IMR-90 (cell line): ENCODE measurements around the gene GATA5. TPM values are rescaled to one million over a fixed set of nuclear protein-coding genes. Genes with fewer than 3 reads are reported as not detected.

ENCODE experiments used
- ATAC-seq: fragments of 200-7000 bp; cut with Tn5 transposase; 2 replicates; pipeline ENCODE4 v1.9.1; 2020; ENCODE audit warnings: low read depth, mild to moderate bottlenecking, moderate library complexity
- BruUV-seq: library from RNA; stranded (reverse); fragments of 400-500 nt; replicated peaks from 2 replicates; lab custom pipeline; 2021; lab: Mats Ljungman, UMichigan
- CTCF ChIA-PET: fragments of 300-600 bp; formaldehyde crosslinking; extraction: SDS; loops from one replicate; lab custom pipeline; 2021; ENCODE audit warnings: antibody characterized with exemption; lab: Yijun Ruan, JAX
- POLR2A ChIA-PET: fragments of 300-600 bp; sonication (Branson Sonifier 250); formaldehyde crosslinking; loops from one replicate; lab custom pipeline; 2022; ENCODE audit warnings: antibody characterized with exemption; ENCODE audit not compliant: unreplicated experiment; lab: Charles Lee
- DNase-seq: peaks from one replicate; pipeline ENCODE4 v3.0.0; 2013
- H2AFZ ChIP-seq: replicated peaks from 2 replicates; pipeline ENCODE3; 2013; ENCODE audit warnings: low read length, mild to moderate bottlenecking; ENCODE audit not compliant: poor library complexity
- H2AK5ac ChIP-seq: 2 replicates; pipeline ENCODE4 v1.6.1; 2013; ENCODE audit warnings: low read depth, low read length, inconsistent platforms
- H2AK9ac ChIP-seq: replicated peaks from 2 replicates; pipeline ENCODE3; 2013; ENCODE audit warnings: mild to moderate bottlenecking, low read depth, low read length, moderate library complexity; ENCODE audit not compliant: poor library complexity
- H2BK120ac ChIP-seq: 2 replicates; pipeline ENCODE4 v1.6.1; 2013; ENCODE audit warnings: low read depth, low read length, inconsistent platforms
- H2BK15ac ChIP-seq: 3 replicates; pipeline ENCODE4 v1.6.1; 2013; ENCODE audit warnings: low read depth, low read length, inconsistent platforms
- H2BK20ac ChIP-seq: 2 replicates; pipeline ENCODE4 v1.6.1; 2013; ENCODE audit warnings: low read depth, mild to moderate bottlenecking, inconsistent platforms, low read length, moderate library complexity
- H2BK5ac ChIP-seq: 2 replicates; pipeline ENCODE4 v1.6.1; 2013; ENCODE audit warnings: mild to moderate bottlenecking, low read depth, low read length, inconsistent platforms; ENCODE audit not compliant: poor library complexity, severe bottlenecking
- H3K14ac ChIP-seq: replicated peaks from 2 replicates; pipeline ENCODE4 v1.6.1; 2013; ENCODE audit warnings: low read depth, low read length, inconsistent platforms
- H3K18ac ChIP-seq: 2 replicates; pipeline ENCODE4 v1.6.1; 2013; ENCODE audit warnings: low read depth, low read length, control low read depth
- H3K23ac ChIP-seq: 2 replicates; pipeline ENCODE4 v1.6.1; 2013; ENCODE audit warnings: low read depth, low read length, inconsistent platforms
- H3K27ac ChIP-seq: 2 replicates; pipeline ENCODE4 v1.5.1; 2013; ENCODE audit warnings: mild to moderate bottlenecking, control low read depth, low read length; ENCODE audit not compliant: insufficient read depth
- H3K27me3 ChIP-seq: 2 replicates; pipeline ENCODE4 v1.6.1; 2013; ENCODE audit warnings: low read length; ENCODE audit not compliant: control insufficient read depth, insufficient read depth
- H3K36me3 ChIP-seq: 2 replicates; pipeline ENCODE4 v1.6.1; 2013; ENCODE audit warnings: low read length, mixed read lengths; ENCODE audit not compliant: control insufficient read depth, insufficient read depth
- H3K4ac ChIP-seq: 2 replicates; pipeline ENCODE4 v1.6.1; 2013; ENCODE audit warnings: low read depth, low read length, inconsistent platforms
- H3K4me1 ChIP-seq: 2 replicates; pipeline ENCODE4 v1.6.1; 2013; ENCODE audit warnings: low read length, mixed read lengths; ENCODE audit not compliant: control insufficient read depth, insufficient read depth
- H3K4me2 ChIP-seq: 2 replicates; pipeline ENCODE4 v1.6.1; 2013; ENCODE audit warnings: low read depth, mild to moderate bottlenecking, control low read depth, low read length, moderate library complexity
- H3K4me3 ChIP-seq: 2 replicates; pipeline ENCODE4 v1.5.1; 2013; ENCODE audit warnings: low read depth, mild to moderate bottlenecking, control low read depth, low read length, moderate library complexity; ENCODE audit not compliant: insufficient read depth
- H3K56ac ChIP-seq: 2 replicates; pipeline ENCODE4 v1.6.1; 2013; ENCODE audit warnings: low read length, inconsistent platforms; ENCODE audit not compliant: insufficient read depth; ENCODE audit errors: extremely low read depth
- H3K79me1 ChIP-seq, 2 experiments: 2 replicates each; pipeline ENCODE4 v1.6.1; 2013; ENCODE audit warnings: low read length in 2 of 2, inconsistent platforms in 1 of 2, low read depth in 1 of 2
- H3K9ac ChIP-seq: 2 replicates; pipeline ENCODE4 v1.6.1; 2013; ENCODE audit warnings: low read depth, low read length, control low read depth
- H3K9me1 ChIP-seq: 2 replicates; pipeline ENCODE4 v1.6.1; 2013; ENCODE audit warnings: low read length, inconsistent platforms; ENCODE audit not compliant: insufficient read depth
- H3K9me3 ChIP-seq: 2 replicates; pipeline ENCODE4 v1.6.1; 2013; ENCODE audit warnings: low read length; ENCODE audit not compliant: control insufficient read depth, insufficient read depth
- H4K20me1 ChIP-seq: 2 replicates; pipeline ENCODE4 v1.6.1; 2013; ENCODE audit warnings: low read length, inconsistent platforms; ENCODE audit not compliant: insufficient read depth
- H4K5ac ChIP-seq: 2 replicates; pipeline ENCODE4 v1.6.1; 2013; ENCODE audit warnings: mild to moderate bottlenecking, low read depth, low read length, control low read depth
- H4K8ac ChIP-seq, 2 experiments: 2 replicates each; pipeline ENCODE4 v1.6.1; 2013; ENCODE audit warnings: low read depth in 2 of 2, low read length in 2 of 2, control low read depth in 1 of 2, inconsistent platforms in 1 of 2
- H4K91ac ChIP-seq: 2 replicates; pipeline ENCODE4 v1.6.1; 2013; ENCODE audit warnings: low read depth, low read length, inconsistent platforms; ENCODE audit not compliant: insufficient read depth
- CHD1 ChIP-seq: IDR thresholded peaks from 2 replicates; pipeline ENCODE4 v1.6.1; 2012; ENCODE audit warnings: low read depth, low read length, improper control_type of control experiment
- FOS ChIP-seq: fragments of 150-350 bp; IDR thresholded peaks from 2 replicates; pipeline ENCODE4 v1.6.1; 2016; ENCODE audit warnings: low read depth, low read length
- MAFK ChIP-seq: IDR thresholded peaks from 2 replicates; pipeline ENCODE4 v1.6.1; 2012; ENCODE audit warnings: low read depth, low read length, improper control_type of control experiment
- POLR2A ChIP-seq: IDR thresholded peaks from 2 replicates; pipeline ENCODE4 v1.6.1; 2012; ENCODE audit warnings: mild to moderate bottlenecking, low read depth, low read length
- RAD21 ChIP-seq: IDR thresholded peaks from 2 replicates; pipeline ENCODE4 v1.6.1; 2012; ENCODE audit warnings: low read length, improper control_type of control experiment
- SMC3 ChIP-seq: fragments of 150-350 bp; IDR thresholded peaks from 2 replicates; pipeline ENCODE4 v1.6.1; 2016; ENCODE audit warnings: low read depth, mild to moderate bottlenecking, antibody characterized with exemption, low read length, moderate library complexity
- WGBS, 2 experiments: methylation state at CpG; one replicate each; pipeline versions ENCODE4 v1.1.5 to v1.1.7; 2013; ENCODE audit warnings: missing lambda C conversion rate in 2 of 2; ENCODE audit not compliant: insufficient read length in 1 of 2; ENCODE audit errors: extremely low coverage in 2 of 2; 5-methylcytosine and 5-hydroxymethylcytosine counted together
- dilution Hi-C: fragments of 300-500 bp; cut with HindIII; formaldehyde crosslinking; loops from one replicate; pipeline ENCODE4 v1.14.3; 2018; ENCODE audit warnings: low sequenced_read_pairs; ENCODE audit not compliant: unreplicated experiment
- in situ Hi-C: fragments of 300-500 bp; cut with MboI; formaldehyde crosslinking; loops from 3 replicates; pipeline ENCODE4 v1.14.3; 2019; ENCODE audit warnings: low sequenced_read_pairs, inconsistent platforms, mixed read lengths
- intact Hi-C: fragments of 100-400 bp; cut with micrococcal nuclease; formaldehyde crosslinking; loops from 2 replicates; pipeline ENCODE4 v1.10.0; 2022
- polyA plus RNA-seq, 3 experiments: library from polyadenylated mRNA; depleted of rRNA; stranded (reverse); fragments of >200 nt; gene quantifications; 2 replicates each; pipeline ENCODE4 v1.2.3, GENCODE V29; 2012; ENCODE audit warnings: low replicate concordance in 1 of 3
- total RNA-seq: library from RNA; depleted of rRNA; stranded (reverse); fragments of >200 nt; gene quantifications from 2 replicates; pipeline ENCODE4 v1.2.3, GENCODE V29; 2012

GATA5 gene
- total and polyA plus RNA-seq, 2 of the 4 experiments (the other 2 are of a cell fraction) = not detected

DNA sequence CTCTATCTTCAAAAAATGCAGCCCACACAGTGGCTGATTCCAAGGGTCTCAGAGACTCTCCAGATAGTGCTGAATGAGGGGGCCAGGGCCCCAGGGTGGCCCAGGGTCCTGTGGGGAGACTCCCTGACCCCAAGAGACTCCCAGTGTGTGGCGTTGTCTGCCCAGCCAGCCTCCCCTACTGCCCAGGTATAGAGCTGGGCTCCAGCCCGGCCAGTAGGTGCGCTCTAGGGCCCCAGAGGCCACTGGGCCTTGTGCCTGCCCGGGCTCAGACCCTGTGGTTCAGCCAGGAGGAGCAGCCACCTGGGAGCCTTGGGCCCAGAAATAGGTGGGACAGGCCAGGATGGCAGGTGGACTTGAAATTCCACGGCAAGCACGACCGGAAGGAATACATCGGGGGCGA lies 30.3 kb upstream of the GATA5 start:
- Histone ChIP-seq H2BK15ac (no peak overlapping the region), H3K9ac (no peak overlapping the region), H3K79me1 (no peaks in the 10 kb centered on the region), H3K23ac (no peak overlapping the region), H3K9me1 (0 out of 2 replicates have a peak, but pooled peaks cover 1% of the 10 kb centered on the region), H3K9me3 (no peaks in the 10 kb centered on the region), H4K91ac (no peak overlapping the region), H4K8ac (no peak overlapping the region), H4K5ac (no peak overlapping the region), H3K27ac (no peak overlapping the region), H2AK5ac (no peak overlapping the region), H2BK20ac (no peak overlapping the region), H3K27me3 (peaks cover 6% of the 10 kb centered on the region; the same call in 1 of the 2 replicates), H3K4me2 (no peak overlapping the region), H3K36me3 (no peaks in the 10 kb centered on the region), H2AK9ac (no peak overlapping the region), H3K4me1 (no peaks in the 10 kb centered on the region), H3K56ac (no peak overlapping the region), H2AFZ (no peak overlapping the region), H3K14ac (no peak overlapping the region), H3K18ac (no peak overlapping the region), H4K20me1 (no peaks in the 10 kb centered on the region), H2BK120ac (no peak overlapping the region), H3K4me3 (no peak overlapping the region), H2BK5ac (no peak overlapping the region), H3K4ac (no peak overlapping the region)
- TF ChIP-seq FOS = no peak
- TF ChIP-seq RAD21 = no peak
- no peak for TF ChIP-seq CHD1
- no peak for TF ChIP-seq POLR2A
- no peak for TF ChIP-seq SMC3
- TF ChIP-seq MAFK = no peak
- no peak for DNase-seq
- no peak for ATAC-seq
- dilution Hi-C loops (no loop called here), in situ Hi-C loops (loop anchor here (10.0 kb wide), 1 partner anchor 109 kb away; no protein-coding TSS in a partner anchor), intact Hi-C loops (no loop called here)
- BruUV-seq = no TSS peak
- POLR2A ChIA-PET = no interaction called here
- 40% methylated on average over 1 of the region's 9 CpGs; no CpG with 5 or more reads in 1 of the 2 experiments for WGBS, 2 experiments
- CTCF ChIA-PET = no interaction called here
